Smooth muscle cell (in vitro differentiated cells): ENCODE measurements around the gene ADAMTS2. TPM values are rescaled to one million over a fixed set of nuclear protein-coding genes. Genes with fewer than 3 reads are reported as not detected.

Experiments used
- DNase-seq: peaks from one replicate; lab custom pipeline; 2025; ENCODE audit not compliant: unreplicated experiment; lab: John Stamatoyannopoulos, UW
- H2AFZ ChIP-seq: fragments of 200-600 bp; sonication (generic); 2 replicates; pipeline ENCODE4 v1.6.0; 2016; ENCODE audit warnings: antibody characterized with exemption, low read depth, mild to moderate bottlenecking
- H3F3A ChIP-seq: fragments of 200-600 bp; sonication (generic); 2 replicates; pipeline ENCODE4 v1.6.0; 2017; ENCODE audit warnings: antibody characterized with exemption, low read depth
- H3K27ac ChIP-seq: fragments of 200-600 bp; sonication (generic); 2 replicates; pipeline ENCODE4 v1.5.1; 2016; ENCODE audit warnings: low read depth, mild to moderate bottlenecking
- H3K27me3 ChIP-seq: fragments of 200-600 bp; sonication (generic); 2 replicates; pipeline ENCODE4 v1.6.1; 2016; ENCODE audit warnings: low read depth, mild to moderate bottlenecking
- H3K36me3 ChIP-seq: fragments of 200-600 bp; sonication (generic); 2 replicates; pipeline ENCODE4 v1.5.1; 2016; ENCODE audit warnings: low read depth
- H3K4me1 ChIP-seq: fragments of 200-600 bp; sonication (generic); 2 replicates; pipeline ENCODE4 v1.5.1; 2016; ENCODE audit warnings: low read depth
- H3K4me2 ChIP-seq: fragments of 200-600 bp; sonication (generic); 2 replicates; pipeline ENCODE4 v1.6.0; 2016; ENCODE audit warnings: mild to moderate bottlenecking
- H3K4me3 ChIP-seq: fragments of 200-600 bp; sonication (generic); 2 replicates; pipeline ENCODE4 v1.5.1; 2016; ENCODE audit warnings: mild to moderate bottlenecking
- H3K79me2 ChIP-seq: fragments of 200-600 bp; sonication (generic); 2 replicates; pipeline ENCODE4 v1.6.0; 2016; ENCODE audit warnings: low read depth, mild to moderate bottlenecking
- H3K9ac ChIP-seq: fragments of 200-600 bp; sonication (generic); 2 replicates; pipeline ENCODE4 v1.6.0; 2016; ENCODE audit warnings: low read depth
- H3K9me3 ChIP-seq: fragments of 200-600 bp; sonication (generic); replicated peaks from 2 replicates; pipeline ENCODE4 v1.5.1; 2016; ENCODE audit warnings: low read depth
- H4K20me1 ChIP-seq: fragments of 200-600 bp; sonication (generic); 2 replicates; pipeline ENCODE4 v1.6.0; 2016; ENCODE audit warnings: low read depth
- WGBS: methylation state at CpG from one replicate; pipeline ENCODE4 v1.1.7; 2016; ENCODE audit warnings: low lambda C conversion rate; 5-methylcytosine and 5-hydroxymethylcytosine counted together
- polyA plus RNA-seq: library from polyadenylated mRNA; unstranded; fragments of >200 nt; fragmentation: Nextera tagmentation; extraction: Ambion mirVana; gene quantifications from 2 replicates; pipeline ENCODE4 v1.2.1, GENCODE V29; 2016
- total RNA-seq: library from RNA; depleted of rRNA; stranded (reverse); fragments of >200 nt; gene quantifications from 2 replicates; pipeline ENCODE4 v1.2.3, GENCODE V29; 2014
- TF ChIP-seq, protein P1 (sequence below): fragments of 200-600 bp; sonication (generic); IDR thresholded peaks from 2 replicates; pipeline ENCODE4 v1.5.1; 2017; ENCODE audit warnings: borderline replicate concordance, mild to moderate bottlenecking, antibody characterized with exemption; ENCODE audit not compliant: insufficient read depth, poor library complexity, severe bottlenecking

The ADAMTS2 gene
- total and polyA plus RNA-seq, 2 experiments from 2014 or later = 22.8 to 37.5 TPM

DNA sequence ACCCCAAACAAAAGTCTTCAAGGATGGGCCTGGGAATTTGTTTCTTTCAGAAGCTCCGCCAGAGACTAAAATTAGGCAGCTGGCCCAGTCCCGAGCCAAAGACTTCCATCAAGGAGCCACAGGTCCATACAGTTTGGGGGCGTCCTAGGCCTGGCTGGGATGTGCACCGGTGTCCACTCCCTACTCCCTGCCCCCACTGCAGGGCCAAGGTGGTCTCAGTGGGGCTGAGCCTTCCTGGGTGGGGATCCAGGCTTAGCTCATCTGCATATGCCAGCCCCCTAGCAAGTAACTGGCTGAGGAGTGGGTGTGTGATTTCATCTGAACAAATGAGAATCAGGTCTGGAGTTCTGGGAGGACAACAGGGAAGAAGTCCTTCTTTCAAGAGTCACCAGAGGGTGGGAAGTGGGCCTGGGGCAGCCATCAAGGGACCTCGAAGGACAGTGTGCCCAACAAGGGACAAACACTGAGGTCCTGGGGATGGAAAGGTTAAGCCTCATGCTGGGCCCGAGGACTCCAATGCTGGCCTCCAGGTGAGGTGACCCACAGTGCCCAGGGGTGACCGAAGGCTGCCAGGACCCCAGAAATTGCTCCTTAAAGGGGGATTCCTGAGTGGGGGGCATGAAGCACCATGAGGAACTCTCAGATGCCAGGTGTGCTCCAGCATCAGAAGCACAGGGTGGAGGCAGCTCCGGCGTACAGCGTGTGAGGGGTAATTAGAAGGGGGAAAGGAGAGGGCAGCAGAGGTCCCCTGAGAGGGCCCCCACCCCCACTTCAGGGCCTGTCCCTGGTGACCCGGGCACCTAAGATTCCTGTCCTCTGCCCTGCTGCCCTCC, 193.8 kb downstream of the ADAMTS2 start:
- Histone ChIP-seq H3K27ac (no peak overlapping the region), H3K4me3 (no peak overlapping the region), H3K4me2 (no peak overlapping the region), H3K27me3 (no peaks in the 10 kb centered on the region), H3K4me1 (no peaks in the 10 kb centered on the region), H3K9ac (no peak overlapping the region), H3K9me3 (no peaks in the 10 kb centered on the region), H3K36me3 (no peaks in the 10 kb centered on the region), H4K20me1 (no peaks in the 10 kb centered on the region), H3K79me2 (no peaks in the 10 kb centered on the region), H2AFZ (no peak overlapping the region), H3F3A (no peaks in the 10 kb centered on the region)
- 94% methylated on average over 11 of the region's 11 CpGs for WGBS
- no peak for DNase-seq
- TF ChIP-seq, protein P1, sequence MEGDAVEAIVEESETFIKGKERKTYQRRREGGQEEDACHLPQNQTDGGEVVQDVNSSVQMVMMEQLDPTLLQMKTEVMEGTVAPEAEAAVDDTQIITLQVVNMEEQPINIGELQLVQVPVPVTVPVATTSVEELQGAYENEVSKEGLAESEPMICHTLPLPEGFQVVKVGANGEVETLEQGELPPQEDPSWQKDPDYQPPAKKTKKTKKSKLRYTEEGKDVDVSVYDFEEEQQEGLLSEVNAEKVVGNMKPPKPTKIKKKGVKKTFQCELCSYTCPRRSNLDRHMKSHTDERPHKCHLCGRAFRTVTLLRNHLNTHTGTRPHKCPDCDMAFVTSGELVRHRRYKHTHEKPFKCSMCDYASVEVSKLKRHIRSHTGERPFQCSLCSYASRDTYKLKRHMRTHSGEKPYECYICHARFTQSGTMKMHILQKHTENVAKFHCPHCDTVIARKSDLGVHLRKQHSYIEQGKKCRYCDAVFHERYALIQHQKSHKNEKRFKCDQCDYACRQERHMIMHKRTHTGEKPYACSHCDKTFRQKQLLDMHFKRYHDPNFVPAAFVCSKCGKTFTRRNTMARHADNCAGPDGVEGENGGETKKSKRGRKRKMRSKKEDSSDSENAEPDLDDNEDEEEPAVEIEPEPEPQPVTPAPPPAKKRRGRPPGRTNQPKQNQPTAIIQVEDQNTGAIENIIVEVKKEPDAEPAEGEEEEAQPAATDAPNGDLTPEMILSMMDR = no peak

DNA sequence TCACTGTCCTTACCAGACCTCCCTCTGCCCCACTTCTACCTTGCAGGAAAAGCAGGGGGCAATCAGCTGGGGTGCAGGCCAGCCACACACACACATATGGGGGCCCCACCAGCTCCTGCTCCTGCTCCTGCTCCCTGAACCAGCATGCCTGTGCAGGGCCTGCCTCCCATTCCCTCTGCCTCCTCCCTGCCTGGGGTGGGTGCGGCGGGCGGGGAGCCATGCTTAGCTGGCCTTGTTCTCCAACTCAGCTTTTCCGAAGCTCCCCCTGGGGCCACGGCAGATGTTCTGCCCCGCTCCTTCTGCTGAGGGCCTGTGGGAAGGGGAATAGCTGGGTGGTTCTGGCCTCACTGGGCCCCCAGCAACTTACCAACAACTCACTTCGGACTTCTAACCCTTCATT, 195.2 kb downstream of the ADAMTS2 start:
- no peak overlapping the region for H3K4me2 ChIP-seq
- 72% methylated on average over 6 of the region's 7 CpGs for WGBS

GRCh38 chr5:179149278-179149677, 196.0 kb downstream of the ADAMTS2 start:
- no peaks in the 10 kb centered on the region for H3K9me3 ChIP-seq
- 89% methylated on average over 10 of the region's 10 CpGs for WGBS
- H3K4me1 ChIP-seq = no peaks in the 10 kb centered on the region
- H4K20me1 ChIP-seq = no peaks in the 10 kb centered on the region
- peaks cover 4% of the 10 kb centered on the region for H3F3A ChIP-seq
- no peak overlapping the region for H2AFZ ChIP-seq
- H3K27ac ChIP-seq = no peak overlapping the region
- H3K79me2 ChIP-seq = no peaks in the 10 kb centered on the region
- no peak overlapping the region for H3K4me2 ChIP-seq
- TF ChIP-seq, protein P1 = no peak
- H3K27me3 ChIP-seq = no peaks in the 10 kb centered on the region
- DNase-seq = no peak
- H3K9ac ChIP-seq = no peak overlapping the region
- no peaks in the 10 kb centered on the region for H3K36me3 ChIP-seq
- H3K4me3 ChIP-seq = no peak overlapping the region

More for the DNA sequence above, 195.2 kb downstream of the ADAMTS2 start:
- Histone ChIP-seq H3K27me3 (no peaks in the 10 kb centered on the region), H3K27ac (no peak overlapping the region), H3K4me3 (no peak overlapping the region), H2AFZ (no peak overlapping the region), H3F3A (no peaks in the 10 kb centered on the region), H3K9ac (no peak overlapping the region), H3K36me3 (no peaks in the 10 kb centered on the region), H3K79me2 (no peaks in the 10 kb centered on the region), H3K4me1 (no peaks in the 10 kb centered on the region), H3K9me3 (no peaks in the 10 kb centered on the region), H4K20me1 (no peaks in the 10 kb centered on the region)
- DNase-seq = no peak
- TF ChIP-seq, protein P1 = no peak
